Measurements from ENCODE around the gene CSMD2. TPM values are rescaled to one million over a fixed set of nuclear protein-coding genes. Genes with fewer than 3 reads are reported as not detected.

CSMD2 gene
- total RNA-seq, 1 experiment from 2014 or later, result 2.8 TPM

DNA sequence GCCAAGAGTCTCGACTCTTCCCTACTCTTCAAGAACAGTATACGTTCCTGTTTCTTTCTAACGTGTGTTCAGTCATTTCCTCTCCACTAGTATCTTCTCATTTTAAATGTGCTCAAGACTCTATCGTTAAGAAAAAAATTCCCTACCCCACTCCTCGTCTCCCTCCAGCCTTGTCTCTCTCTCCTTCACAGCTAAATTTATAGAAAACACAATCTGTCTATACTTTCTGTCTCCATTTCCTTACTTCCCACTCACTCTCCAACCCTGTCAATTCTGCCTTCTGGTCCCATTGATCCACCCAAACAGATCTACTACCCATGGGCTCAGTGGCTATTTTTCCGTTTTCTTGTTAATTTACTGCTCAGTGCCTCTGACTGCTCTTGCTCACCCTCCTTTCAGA is 75.3 kb downstream of the CSMD2 start:
- no peak overlapping the region for H3K4me3 ChIP-seq (ENCODE audit: low read depth, low read length, poor library complexity, severe bottlenecking)
- TF ChIP-seq EZH2 (IDR thresholded peaks at IDR 0.05; ENCODE audit: borderline replicate concordance, low read depth, low read length, poor library complexity, severe bottlenecking), result no peak
- TF ChIP-seq, protein P1, sequence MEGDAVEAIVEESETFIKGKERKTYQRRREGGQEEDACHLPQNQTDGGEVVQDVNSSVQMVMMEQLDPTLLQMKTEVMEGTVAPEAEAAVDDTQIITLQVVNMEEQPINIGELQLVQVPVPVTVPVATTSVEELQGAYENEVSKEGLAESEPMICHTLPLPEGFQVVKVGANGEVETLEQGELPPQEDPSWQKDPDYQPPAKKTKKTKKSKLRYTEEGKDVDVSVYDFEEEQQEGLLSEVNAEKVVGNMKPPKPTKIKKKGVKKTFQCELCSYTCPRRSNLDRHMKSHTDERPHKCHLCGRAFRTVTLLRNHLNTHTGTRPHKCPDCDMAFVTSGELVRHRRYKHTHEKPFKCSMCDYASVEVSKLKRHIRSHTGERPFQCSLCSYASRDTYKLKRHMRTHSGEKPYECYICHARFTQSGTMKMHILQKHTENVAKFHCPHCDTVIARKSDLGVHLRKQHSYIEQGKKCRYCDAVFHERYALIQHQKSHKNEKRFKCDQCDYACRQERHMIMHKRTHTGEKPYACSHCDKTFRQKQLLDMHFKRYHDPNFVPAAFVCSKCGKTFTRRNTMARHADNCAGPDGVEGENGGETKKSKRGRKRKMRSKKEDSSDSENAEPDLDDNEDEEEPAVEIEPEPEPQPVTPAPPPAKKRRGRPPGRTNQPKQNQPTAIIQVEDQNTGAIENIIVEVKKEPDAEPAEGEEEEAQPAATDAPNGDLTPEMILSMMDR (conservative IDR thresholded peaks at IDR 0.05; ENCODE audit: low read depth, low read length), result no peak
- no peaks in the 10 kb centered on the region for H3K36me3 ChIP-seq (ENCODE audit: insufficient read depth, low read length, poor library complexity, severe bottlenecking)
- intact Hi-C loops (cut with micrococcal nuclease; ENCODE audit: unreplicated experiment), result no loop called here
- no peak overlapping the region for H3K27ac ChIP-seq (ENCODE audit: low read depth, low read length, poor library complexity, severe bottlenecking)
- no peaks in the 10 kb centered on the region for H3K27me3 ChIP-seq (replicated peaks; ENCODE audit: insufficient read depth, low read depth, low read length, poor library complexity)
- no peaks in the 10 kb centered on the region for H3K4me1 ChIP-seq (ENCODE audit: insufficient read depth, low read length, poor library complexity, severe bottlenecking)
- BruUV-seq (replicated peaks), result no TSS peak
- POLR2A ChIA-PET (ENCODE audit: low non-redundant PET), result no interaction called here
- no peaks in the 10 kb centered on the region for H3K9me3 ChIP-seq (ENCODE audit: low read depth, low read length, poor library complexity, severe bottlenecking)
- DNase-seq (ENCODE audit: low spot score), result no peak
- CTCF ChIA-PET, result no interaction called here

DNA sequence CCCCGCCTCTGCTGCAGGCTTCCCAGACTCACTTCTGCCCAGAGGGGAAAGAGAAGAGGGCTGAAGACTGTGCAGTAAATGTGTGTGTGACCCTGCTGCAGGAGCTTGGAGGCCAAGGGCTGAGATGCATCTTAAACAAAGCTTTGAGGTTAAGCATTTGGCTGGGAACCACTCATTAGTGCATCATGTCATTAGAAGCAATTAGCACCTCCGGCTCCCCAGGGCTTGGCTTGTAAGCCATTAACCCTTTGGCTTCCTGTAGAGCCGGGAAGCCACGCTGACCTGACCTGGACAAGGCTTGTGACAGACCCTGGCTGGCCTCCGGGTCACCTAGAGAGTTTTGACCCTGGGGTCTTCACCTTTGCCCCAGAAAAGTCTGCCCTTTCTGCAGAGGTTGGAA is 77.0 kb downstream of the CSMD2 start:
- TF ChIP-seq, protein P1 (conservative IDR thresholded peaks at IDR 0.05; ENCODE audit: low read depth, low read length), result no peak
- no peak for TF ChIP-seq EZH2 (IDR thresholded peaks at IDR 0.05; ENCODE audit: borderline replicate concordance, low read depth, low read length, poor library complexity, severe bottlenecking)
- Histone ChIP-seq H3K4me3 (ENCODE audit: low read depth, low read length, poor library complexity, severe bottlenecking) (no peak overlapping the region), H3K27ac (ENCODE audit: low read depth, low read length, poor library complexity, severe bottlenecking) (no peak overlapping the region), H3K9me3 (ENCODE audit: low read depth, low read length, poor library complexity, severe bottlenecking) (no peaks in the 10 kb centered on the region), H3K36me3 (ENCODE audit: insufficient read depth, low read length, poor library complexity, severe bottlenecking) (no peaks in the 10 kb centered on the region), H3K27me3 (replicated peaks; ENCODE audit: insufficient read depth, low read depth, low read length, poor library complexity) (no peaks in the 10 kb centered on the region), H3K4me1 (ENCODE audit: insufficient read depth, low read length, poor library complexity, severe bottlenecking) (no peaks in the 10 kb centered on the region)
- CTCF ChIA-PET, result no interaction called here
- intact Hi-C loops (cut with micrococcal nuclease; ENCODE audit: unreplicated experiment), result no loop called here
- no TSS peak for BruUV-seq (replicated peaks)
- DNase-seq (ENCODE audit: low spot score), result no peak
- POLR2A ChIA-PET (ENCODE audit: low non-redundant PET), result no interaction called here

DNA sequence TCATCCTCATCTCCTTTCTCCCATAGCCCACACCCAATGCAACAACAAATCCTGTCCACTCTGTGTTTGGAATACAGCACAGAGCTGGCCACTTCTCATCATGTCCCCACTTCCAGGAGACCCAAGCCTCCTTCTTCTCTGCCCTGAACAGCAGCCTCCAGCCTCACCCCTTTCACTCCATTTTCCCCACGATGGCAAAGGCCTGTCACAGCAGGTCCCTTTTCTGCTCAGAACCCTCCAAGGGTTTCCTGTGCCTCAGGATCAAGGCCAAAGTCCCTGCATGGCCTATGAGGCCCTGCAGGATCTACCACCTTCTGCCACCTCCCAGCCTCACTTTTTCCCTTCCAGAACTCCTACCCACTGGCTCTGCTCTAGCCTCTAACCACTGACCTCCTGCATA is 78.5 kb downstream of the CSMD2 start:
- Histone ChIP-seq H3K27ac (ENCODE audit: low read depth, low read length, poor library complexity, severe bottlenecking) (no peak overlapping the region), H3K36me3 (ENCODE audit: insufficient read depth, low read length, poor library complexity, severe bottlenecking) (no peaks in the 10 kb centered on the region), H3K4me1 (ENCODE audit: insufficient read depth, low read length, poor library complexity, severe bottlenecking) (no peaks in the 10 kb centered on the region), H3K27me3 (replicated peaks; ENCODE audit: insufficient read depth, low read depth, low read length, poor library complexity) (no peaks in the 10 kb centered on the region), H3K9me3 (ENCODE audit: low read depth, low read length, poor library complexity, severe bottlenecking) (no peaks in the 10 kb centered on the region), H3K4me3 (ENCODE audit: low read depth, low read length, poor library complexity, severe bottlenecking) (no peak overlapping the region)
- ChIA-PET POLR2A (ENCODE audit: low non-redundant PET) (interaction anchor here (0.7 kb wide), 1 partner anchor 456 kb away, joined by 14 read pairs; no protein-coding TSS in a partner anchor), CTCF (no interaction called here)
- no TSS peak for BruUV-seq (replicated peaks)
- no peak for DNase-seq (ENCODE audit: low spot score)
- no peak for TF ChIP-seq EZH2 (IDR thresholded peaks at IDR 0.05; ENCODE audit: borderline replicate concordance, low read depth, low read length, poor library complexity, severe bottlenecking)
- TF ChIP-seq, protein P1 (conservative IDR thresholded peaks at IDR 0.05; ENCODE audit: low read depth, low read length), result no peak
- intact Hi-C loops (cut with micrococcal nuclease; ENCODE audit: unreplicated experiment), result no loop called here
